A673 (cell line): ENCODE data around the gene HOXA1.

Experiments used
- CTCF ChIP-seq: fragments of 300-800, 200-600 bp; sonication (generic); conservative IDR thresholded peaks from 2 replicates; pipeline ENCODE4 v1.5.1; 2017; ENCODE audit warnings: low read depth, mild to moderate bottlenecking, antibody characterized with exemption, low read length, moderate library complexity, mixed read lengths
- EZH2 ChIP-seq: fragments of 200-600 bp; sonication (generic); IDR thresholded peaks from 2 replicates; pipeline ENCODE4 v1.6.1; 2017; ENCODE audit warnings: borderline replicate concordance, low read depth, mild to moderate bottlenecking, mixed read lengths, antibody characterized with exemption, low read length; ENCODE audit not compliant: poor library complexity, severe bottlenecking

- TF ChIP-seq CTCF, result no peak
- no peak for TF ChIP-seq EZH2
Measured at GRCh38 chr7:27083646-27084045, 12.2 kb downstream of the HOXA1 start.
